GM21723 (cell line): ENCODE results near the gene PPM1H.

Source experiments
- ATAC-seq: cut with Tn5 transposase; IDR thresholded peaks from one replicate; pipeline ENCODE4 v1.9.1; 2021; ENCODE audit warnings: mild to moderate bottlenecking, moderate library complexity; ENCODE audit not compliant: unreplicated experiment

PPM1H gene

DNA sequence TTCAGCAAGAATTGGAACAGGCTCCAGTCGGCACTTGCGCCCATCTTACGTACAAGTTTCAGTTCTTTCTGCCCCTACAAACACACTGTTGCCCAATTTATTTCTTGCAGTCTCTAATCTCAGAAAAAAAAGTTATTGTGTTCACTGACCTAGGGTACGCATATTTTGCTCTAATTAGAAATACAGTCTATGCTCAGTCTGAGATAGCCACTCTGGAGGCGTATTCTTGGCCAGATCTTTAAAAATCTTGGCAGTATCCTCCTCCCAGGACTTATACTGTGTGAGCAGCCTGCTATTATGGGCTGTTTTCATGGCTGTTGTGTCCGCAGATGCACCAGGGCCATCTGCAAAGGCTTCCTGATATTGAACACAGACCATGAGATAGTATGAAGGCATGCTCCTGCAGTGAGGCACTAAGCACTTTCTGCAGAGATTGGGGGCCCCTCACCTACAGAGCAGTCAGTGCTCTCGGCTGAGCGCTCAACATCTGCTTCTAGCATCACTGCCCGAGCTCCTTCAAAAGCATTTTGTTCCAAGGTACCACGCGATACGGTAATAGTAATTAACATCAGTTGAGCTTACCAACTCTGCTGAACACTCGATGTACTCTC is 57.9 kb downstream of the PPM1H start:
- no peak for ATAC-seq

- ATAC-seq, result no peak
These were observed 61.0 kb downstream of the PPM1H start for GRCh38 chr12:62873826-62874448.

- no peak for ATAC-seq
These were observed 61.7 kb downstream of the PPM1H start for GRCh38 chr12:62873116-62873825.

DNA sequence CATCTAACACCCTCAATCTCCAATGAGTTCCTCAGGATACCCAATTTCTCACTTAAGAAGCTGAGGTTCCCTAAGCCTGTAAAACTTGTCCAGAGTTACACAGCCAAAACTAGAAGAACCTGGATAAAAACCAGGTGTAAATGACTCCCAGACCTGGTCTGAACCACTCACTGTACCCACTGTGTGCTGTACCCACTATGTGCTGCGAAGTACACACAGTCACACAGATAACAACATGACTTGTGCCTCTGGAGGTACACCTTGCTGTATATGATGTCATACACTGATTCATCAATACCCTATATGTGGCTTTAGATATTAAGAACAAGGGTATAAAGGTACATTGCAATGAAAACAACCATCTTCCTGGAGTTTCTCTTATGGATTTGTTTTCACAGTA is 66.1 kb downstream of the PPM1H start:
- no peak for ATAC-seq

GRCh38 chr12:62866451-62867082 is 68.4 kb downstream of the PPM1H start:
- ATAC-seq, result no peak

DNA sequence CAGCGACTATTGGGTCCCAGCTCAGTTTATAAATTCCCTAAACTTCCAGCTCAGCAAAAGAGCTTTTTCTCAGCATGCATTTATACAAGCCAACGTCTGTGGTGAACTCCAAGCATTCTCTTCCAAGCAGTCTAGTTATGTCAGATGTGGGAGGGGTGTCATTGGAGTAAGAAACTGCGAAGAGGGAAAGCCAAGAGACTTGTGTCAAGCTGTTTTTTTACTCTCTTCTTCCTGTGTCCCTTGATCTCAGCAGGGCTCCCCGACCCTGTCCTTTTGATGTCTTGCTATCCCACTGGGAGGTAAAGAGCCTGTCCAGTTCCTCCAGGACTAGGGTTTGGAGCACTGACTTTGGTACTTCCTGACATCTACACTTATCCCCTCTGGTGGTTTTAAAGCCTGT is 69.0 kb downstream of the PPM1H start:
- ATAC-seq, result no peak

GRCh38 chr12:62865065-62865464 is 69.9 kb downstream of the PPM1H start:
- no peak for ATAC-seq

DNA sequence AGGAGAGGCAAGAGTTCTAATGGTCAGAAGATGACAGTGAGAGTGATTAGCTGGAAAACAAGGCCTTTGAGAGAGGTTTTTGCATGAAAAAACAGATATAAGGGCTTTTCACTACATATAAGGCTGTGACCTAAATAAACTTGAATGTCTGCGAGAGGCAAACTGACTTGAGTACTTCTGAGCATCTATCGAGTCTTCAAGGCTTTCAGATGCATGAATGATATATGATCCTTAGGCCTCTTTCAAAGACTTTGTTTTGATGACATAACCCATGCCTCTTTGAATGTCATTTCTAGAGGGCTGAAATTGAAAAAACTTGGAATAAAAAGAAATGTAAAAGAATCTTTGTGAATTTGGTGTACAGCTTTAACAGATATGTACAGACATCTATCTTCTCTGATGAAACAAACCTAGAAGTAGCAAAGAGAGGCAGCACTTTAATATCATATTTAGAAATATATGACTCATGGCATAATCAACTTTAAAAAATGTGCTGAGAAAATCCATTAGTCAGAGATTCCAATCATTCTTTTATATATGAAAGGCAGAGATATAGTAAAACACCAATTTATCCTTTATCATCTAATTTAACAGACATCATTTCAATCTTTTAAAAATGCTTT is 72.6 kb downstream of the PPM1H start:
- ATAC-seq, result no peak

- ATAC-seq, result no peak
These were observed 73.4 kb downstream of the PPM1H start for GRCh38 chr12:62861586-62861985.

DNA sequence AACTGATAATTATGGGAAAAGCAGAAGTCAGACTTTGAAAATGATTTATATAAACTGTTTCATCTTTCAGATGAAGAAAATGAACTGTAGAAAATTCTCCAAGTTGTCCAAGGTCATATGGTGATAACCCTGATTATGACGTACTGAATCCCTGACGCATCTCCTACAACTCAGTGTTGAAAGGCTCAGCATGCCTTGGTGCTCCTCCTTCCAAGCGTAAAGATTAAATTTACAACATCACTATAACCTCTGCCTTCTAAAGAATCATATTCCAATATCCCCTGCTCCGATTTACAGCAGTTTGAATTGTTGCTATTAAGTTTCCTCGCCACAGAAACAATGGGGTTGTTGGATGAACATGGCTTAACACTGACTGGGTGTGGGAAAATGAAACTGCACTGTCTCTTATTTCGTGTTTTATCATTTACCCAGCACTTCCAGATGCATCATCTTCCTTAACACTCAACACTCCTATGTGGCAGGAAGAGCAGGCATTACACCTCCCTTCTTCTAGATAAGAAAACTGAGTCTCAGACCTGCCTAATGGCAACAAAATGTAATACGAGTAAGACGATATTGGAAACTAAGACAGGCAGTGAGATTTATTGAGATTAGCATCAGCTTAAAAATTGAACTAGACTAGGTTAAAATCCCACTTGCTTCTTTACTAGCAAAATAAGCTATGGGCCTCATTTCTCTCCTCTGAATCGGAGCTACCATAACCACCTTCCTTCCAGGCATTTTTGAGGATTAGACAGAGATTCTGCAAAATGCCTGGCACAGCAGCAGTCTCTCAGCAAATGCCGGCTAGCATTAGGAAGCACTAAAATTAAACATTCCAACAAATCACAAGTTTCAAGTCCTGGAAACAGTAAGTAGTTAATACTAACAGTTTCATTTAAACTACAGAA is 74.2 kb downstream of the PPM1H start:
- ATAC-seq, result no peak

DNA sequence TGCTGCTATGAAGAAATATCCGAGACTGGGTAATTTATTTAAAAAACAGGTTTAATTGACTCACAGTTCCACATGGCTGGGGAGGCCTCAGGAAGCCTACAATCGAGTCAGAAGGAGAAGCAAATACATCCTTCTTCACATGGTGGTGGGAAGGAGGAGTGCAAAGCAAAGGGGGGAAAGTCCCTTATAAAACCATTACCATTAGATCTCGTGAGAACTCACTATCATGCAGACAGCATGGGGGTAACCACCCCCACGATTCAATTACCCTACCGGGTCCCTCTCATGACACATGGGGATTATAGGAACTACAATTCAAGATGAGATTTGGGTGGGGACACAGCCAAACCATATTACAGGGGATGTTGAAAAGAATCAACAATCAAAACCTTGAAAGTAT is 74.9 kb downstream of the PPM1H start:
- no peak for ATAC-seq

DNA sequence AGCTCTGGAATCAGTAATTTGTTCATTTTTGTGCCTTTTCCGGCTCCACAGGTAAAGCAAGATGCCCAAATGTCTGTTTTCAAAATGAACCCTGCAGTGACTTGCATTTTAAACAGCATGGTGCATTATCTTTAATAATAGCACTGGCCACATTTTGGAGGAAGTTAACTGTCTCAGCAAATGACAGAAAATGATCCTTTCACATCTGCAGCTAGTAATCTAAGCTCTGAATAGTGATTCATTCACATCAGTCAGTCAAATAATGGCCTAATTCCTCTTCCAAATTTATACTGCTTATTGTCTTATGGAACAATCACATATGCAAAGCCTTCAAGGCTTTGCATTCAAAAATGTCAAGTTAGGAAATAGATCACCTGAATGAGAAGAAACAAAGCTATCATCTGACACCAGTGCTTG is 75.6 kb downstream of the PPM1H start:
- ATAC-seq, result no peak

DNA sequence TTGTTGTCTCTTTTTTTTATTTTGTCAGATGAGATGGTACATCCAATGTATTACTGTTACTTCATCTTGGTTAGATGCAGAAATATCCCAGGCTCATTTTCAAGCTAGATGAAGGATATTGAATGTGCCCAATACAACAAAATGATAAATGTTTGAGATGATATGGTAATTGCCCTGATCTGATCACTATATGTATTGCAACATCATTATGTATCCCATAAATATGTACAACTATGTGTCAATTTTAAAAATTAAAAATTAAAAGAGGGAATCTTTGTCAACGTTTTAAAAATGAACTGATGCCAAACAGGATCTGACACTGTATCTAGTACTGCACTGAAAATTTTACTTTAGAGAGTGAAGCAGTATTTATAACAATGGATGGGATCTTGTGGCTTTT is 78.5 kb downstream of the PPM1H start:
- ATAC-seq, result no peak

GRCh38 chr12:62854024-62854423 is 80.9 kb downstream of the PPM1H start:
- no peak for ATAC-seq

GRCh38 chr12:62849398-62849797 is 85.6 kb downstream of the PPM1H start:
- ATAC-seq, result no peak

- no peak for ATAC-seq
These were observed 86.5 kb downstream of the PPM1H start for GRCh38 chr12:62848418-62848817.

DNA sequence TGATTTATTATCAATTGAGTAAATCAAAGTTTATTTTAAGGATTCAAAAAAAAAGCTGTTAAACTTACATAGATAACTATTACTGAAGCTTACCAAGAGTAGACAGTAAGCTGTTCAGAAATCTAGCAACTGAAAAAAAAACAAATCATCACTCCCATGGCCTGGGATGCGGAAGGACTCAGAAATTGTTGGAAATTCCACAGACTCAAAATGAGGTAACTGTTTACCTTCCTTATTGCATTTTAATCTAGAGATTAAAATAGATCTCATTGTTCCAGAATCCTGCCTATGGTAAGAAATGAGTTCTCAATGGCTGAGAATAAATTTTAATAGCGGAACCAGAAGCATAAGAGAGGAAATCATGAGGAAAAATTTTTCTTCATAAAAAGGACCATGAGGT is 87.2 kb downstream of the PPM1H start:
- ATAC-seq, result no peak

- no peak for ATAC-seq
These were observed 88.5 kb downstream of the PPM1H start for GRCh38 chr12:62846491-62846890.

GRCh38 chr12:62844915-62845314 is 90.0 kb downstream of the PPM1H start:
- no peak for ATAC-seq

GRCh38 chr12:62843716-62844115 is 91.2 kb downstream of the PPM1H start:
- ATAC-seq, result no peak
